ENCODE data around the gene PPP1R14D. TPM values are rescaled to one million over a fixed set of nuclear protein-coding genes. Genes with fewer than 3 reads are reported as not detected.

PPP1R14D gene
- polyA plus RNA-seq, 3 donors, result 0.22 to 0.47 (median 0.42) TPM

GRCh38 chr15:40853241-40853890 lies 24.9 kb upstream of the PPP1R14D start:
- no peak for DNase-seq (ENCODE audit: low read depth in 3 of 3, low spot score in 2 of 3)

- DNase-seq (ENCODE audit: low read depth in 3 of 3, low spot score in 2 of 3), result no peak
These were observed 24.0 kb upstream of the PPP1R14D start for GRCh38 chr15:40852529-40852928.

GRCh38 chr15:40850576-40851112 lies 22.1 kb upstream of the PPP1R14D start:
- DNase-seq (ENCODE audit: low read depth in 3 of 3, low spot score in 2 of 3), result no peak

GRCh38 chr15:40847223-40847961 lies 18.9 kb upstream of the PPP1R14D start:
- DNase-seq (ENCODE audit: low read depth in 3 of 3, low spot score in 2 of 3), result peak in 1 of 3 donors; percentile 77

GRCh38 chr15:40846841-40847222 lies 18.3 kb upstream of the PPP1R14D start:
- DNase-seq (ENCODE audit: low read depth in 3 of 3, low spot score in 2 of 3), result no peak

- DNase-seq (ENCODE audit: low read depth in 3 of 3, low spot score in 2 of 3), result no peak
These were observed 17.2 kb upstream of the PPP1R14D start for GRCh38 chr15:40845511-40846284.

GRCh38 chr15:40845036-40845435 lies 16.5 kb upstream of the PPP1R14D start:
- no peak for DNase-seq (ENCODE audit: low read depth in 3 of 3, low spot score in 2 of 3)

- DNase-seq (ENCODE audit: low read depth in 3 of 3, low spot score in 2 of 3), result no peak
These were observed 16.2 kb upstream of the PPP1R14D start for GRCh38 chr15:40844696-40845030.

- no peak for DNase-seq (ENCODE audit: low read depth in 3 of 3, low spot score in 2 of 3)
These were observed 15.6 kb upstream of the PPP1R14D start, which contains the start of gene SPINT1 for GRCh38 chr15:40843885-40844695. TSS of gene SPINT1 (plus strand) at chr15:40844048. CDS start at chr15:40844555, 507 bp downstream.

GRCh38 chr15:40843261-40843884 lies 14.9 kb upstream of the PPP1R14D start:
- no peak for DNase-seq (ENCODE audit: low read depth in 3 of 3, low spot score in 2 of 3)

GRCh38 chr15:40841741-40842140 lies 13.2 kb upstream of the PPP1R14D start:
- no peak for DNase-seq (ENCODE audit: low read depth in 3 of 3, low spot score in 2 of 3)

- no peak for DNase-seq (ENCODE audit: low read depth in 3 of 3, low spot score in 2 of 3)
These were observed 10.2 kb upstream of the PPP1R14D start for GRCh38 chr15:40838756-40839155.

GRCh38 chr15:40836020-40836419 lies 7.5 kb upstream of the PPP1R14D start:
- DNase-seq (ENCODE audit: low read depth in 3 of 3, low spot score in 2 of 3), result no peak

GRCh38 chr15:40832903-40833302 lies 4.4 kb upstream of the PPP1R14D start:
- no peak for DNase-seq (ENCODE audit: low read depth in 3 of 3, low spot score in 2 of 3)

- DNase-seq (ENCODE audit: low read depth in 3 of 3, low spot score in 2 of 3), result no peak
These were observed 3.4 kb upstream of the PPP1R14D start for GRCh38 chr15:40831861-40832260.

GRCh38 chr15:40830884-40831283 lies 2.4 kb upstream of the PPP1R14D start:
- no peak for DNase-seq (ENCODE audit: low read depth in 3 of 3, low spot score in 2 of 3)

- no peak for DNase-seq (ENCODE audit: low read depth in 3 of 3, low spot score in 2 of 3)
These were observed 607 bp upstream of the PPP1R14D start for GRCh38 chr15:40829115-40829514.

GRCh38 chr15:40826423-40827075 lies 2.0 kb downstream of the PPP1R14D start:
- DNase-seq (ENCODE audit: low read depth in 3 of 3, low spot score in 2 of 3), result no peak

GRCh38 chr15:40825661-40826422 lies 2.7 kb downstream of the PPP1R14D start:
- no peak for DNase-seq (ENCODE audit: low read depth in 3 of 3, low spot score in 2 of 3)

Measured in right renal cortex interstitium (tissue), 3 donors.